Cardiac muscle cell (in vitro differentiated cells and primary cell): ENCODE measurements around the gene C11orf91. TPM values are rescaled to one million over a fixed set of nuclear protein-coding genes. Genes with fewer than 3 reads are reported as not detected.

Experiments used
- DNase-seq, 2 donors: peaks; one replicate each; pipeline versions ENCODE4 v3.0.0 to v3.0.0-alpha.2; 2010 to 2017; ENCODE audit warnings: low read depth in 1 of 2, low spot score in 1 of 2
- H3K27ac ChIP-seq: fragments of 200-600 bp; sonication (generic); 2 replicates; pipeline ENCODE4 v1.5.1; 2016
- H3K27me3 ChIP-seq: fragments of 200-600 bp; sonication (generic); 2 replicates; pipeline ENCODE4 v1.6.0; 2016; ENCODE audit warnings: control low read depth
- H3K36me3 ChIP-seq: fragments of 200-600 bp; sonication (generic); 2 replicates; pipeline ENCODE4 v1.5.1; 2016; ENCODE audit warnings: control low read depth
- H3K4me1 ChIP-seq: fragments of 200-600 bp; sonication (generic); 2 replicates; pipeline ENCODE4 v1.8.1; 2017; ENCODE audit warnings: low read depth, mild to moderate bottlenecking, mixed run types
- H3K4me3 ChIP-seq: fragments of 200-600 bp; sonication (generic); 2 replicates; pipeline ENCODE4 v1.5.1; 2016; ENCODE audit warnings: mild to moderate bottlenecking
- H3K9me3 ChIP-seq: fragments of 200-600 bp; sonication (generic); 2 replicates; pipeline ENCODE4 v1.5.1; 2017; ENCODE audit warnings: low read depth, mild to moderate bottlenecking, control low read depth
- polyA plus RNA-seq: library from polyadenylated mRNA; unstranded; fragments of >200 nt; fragmentation: Nextera tagmentation; extraction: Ambion mirVana; gene quantifications from 2 replicates; pipeline ENCODE4 v1.2.1, GENCODE V29; 2016
- total RNA-seq: library from RNA; depleted of rRNA; stranded (reverse); fragments of >200 nt; gene quantifications from 2 replicates; pipeline ENCODE4 v1.2.3, GENCODE V29; 2016
- TF ChIP-seq, protein P1 (sequence below): IDR thresholded peaks from 2 replicates; pipeline ENCODE4 v1.5.1; 2012; ENCODE audit warnings: low read depth, mild to moderate bottlenecking, low read length

C11orf91 gene, protein sequence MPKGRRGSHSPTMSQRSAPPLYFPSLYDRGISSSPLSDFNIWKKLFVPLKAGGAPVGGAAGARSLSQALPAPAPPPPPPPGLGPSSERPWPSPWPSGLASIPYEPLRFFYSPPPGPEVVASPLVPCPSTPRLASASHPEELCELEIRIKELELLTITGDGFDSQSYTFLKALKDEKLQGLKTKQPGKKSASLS
- total RNA-seq (not detected in 2 replicates), polyA plus RNA-seq (0.23 TPM in 1 of 2 replicates, not detected in the other)

DNA sequence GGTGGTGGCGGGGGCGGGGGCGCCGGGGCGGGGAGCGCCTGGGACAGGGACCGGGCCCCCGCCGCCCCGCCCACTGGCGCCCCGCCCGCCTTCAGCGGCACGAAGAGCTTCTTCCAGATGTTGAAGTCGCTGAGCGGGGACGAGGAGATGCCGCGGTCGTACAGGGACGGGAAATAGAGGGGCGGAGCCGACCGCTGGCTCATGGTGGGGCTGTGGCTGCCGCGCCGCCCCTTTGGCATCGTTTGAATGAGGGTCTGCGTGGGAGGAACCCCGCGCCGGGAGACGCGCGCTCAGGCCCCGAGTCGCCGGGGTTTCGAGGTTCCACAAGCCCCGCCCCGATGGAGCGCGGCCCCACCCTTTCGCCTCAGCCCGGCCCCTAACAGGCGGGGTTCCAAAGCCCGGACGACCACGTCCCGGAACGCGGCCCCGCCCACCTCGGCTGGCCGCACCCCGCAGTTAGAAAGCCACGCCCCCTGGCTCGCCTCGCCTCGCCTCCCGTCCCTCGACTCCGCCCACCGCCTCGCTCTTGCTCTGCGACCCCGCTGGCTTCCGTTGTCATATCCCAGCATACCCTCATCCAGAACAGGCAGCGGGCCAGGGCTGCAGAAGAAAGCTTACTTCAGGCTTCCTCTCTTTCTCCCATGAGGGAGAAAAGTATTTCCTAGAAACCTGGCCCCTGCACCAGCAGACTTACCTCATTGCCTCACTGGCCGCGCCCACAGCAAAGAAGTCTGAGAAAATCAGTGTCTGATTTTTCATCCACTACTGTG is at the start of gene C11orf91:
TSS of gene C11orf91 (minus strand) at position 325 of the 770 bp plus-strand sequence. CDS start at position 239, 86 bp downstream.
- H3K4me1 ChIP-seq = peaks cover 5% of the 10 kb centered on the region

DNA sequence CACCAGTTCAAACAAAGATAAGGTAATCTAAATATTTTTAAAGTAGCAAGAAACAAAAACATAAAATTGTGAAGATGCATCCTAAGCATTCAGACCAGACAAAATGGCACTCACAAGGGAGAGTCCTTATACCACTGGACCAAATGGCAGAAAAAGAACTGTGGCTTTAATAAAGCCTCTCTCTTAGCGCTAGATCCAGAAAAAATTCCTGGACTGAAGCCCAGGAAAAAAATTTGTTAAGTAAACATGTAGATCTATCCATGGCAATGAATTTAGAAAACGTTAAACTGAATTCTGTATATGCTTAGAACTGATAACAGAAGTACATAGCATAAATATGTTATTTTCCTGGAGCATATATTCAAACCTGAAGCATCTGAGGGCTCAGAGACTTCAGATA is 47.4 kb upstream of the C11orf91 start:
- Histone ChIP-seq H3K27ac (no peak overlapping the region), H3K27me3 (no peaks in the 10 kb centered on the region), H3K9me3 (no peaks in the 10 kb centered on the region), H3K4me1 (peaks cover 4% of the 10 kb centered on the region), H3K4me3 (no peak overlapping the region), H3K36me3 (peaks cover 11% of the 10 kb centered on the region)
- TF ChIP-seq, protein P1, sequence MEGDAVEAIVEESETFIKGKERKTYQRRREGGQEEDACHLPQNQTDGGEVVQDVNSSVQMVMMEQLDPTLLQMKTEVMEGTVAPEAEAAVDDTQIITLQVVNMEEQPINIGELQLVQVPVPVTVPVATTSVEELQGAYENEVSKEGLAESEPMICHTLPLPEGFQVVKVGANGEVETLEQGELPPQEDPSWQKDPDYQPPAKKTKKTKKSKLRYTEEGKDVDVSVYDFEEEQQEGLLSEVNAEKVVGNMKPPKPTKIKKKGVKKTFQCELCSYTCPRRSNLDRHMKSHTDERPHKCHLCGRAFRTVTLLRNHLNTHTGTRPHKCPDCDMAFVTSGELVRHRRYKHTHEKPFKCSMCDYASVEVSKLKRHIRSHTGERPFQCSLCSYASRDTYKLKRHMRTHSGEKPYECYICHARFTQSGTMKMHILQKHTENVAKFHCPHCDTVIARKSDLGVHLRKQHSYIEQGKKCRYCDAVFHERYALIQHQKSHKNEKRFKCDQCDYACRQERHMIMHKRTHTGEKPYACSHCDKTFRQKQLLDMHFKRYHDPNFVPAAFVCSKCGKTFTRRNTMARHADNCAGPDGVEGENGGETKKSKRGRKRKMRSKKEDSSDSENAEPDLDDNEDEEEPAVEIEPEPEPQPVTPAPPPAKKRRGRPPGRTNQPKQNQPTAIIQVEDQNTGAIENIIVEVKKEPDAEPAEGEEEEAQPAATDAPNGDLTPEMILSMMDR = no peak
- peak in 1 of 2 donors; percentile 65 for DNase-seq

More for the DNA sequence above, at the start of gene C11orf91:
- Histone ChIP-seq H3K27me3 (no peaks in the 10 kb centered on the region), H3K9me3 (no peaks in the 10 kb centered on the region), H3K4me3 (peak within 1 kb of the TSS; percentile 74), H3K36me3 (no peaks in the 10 kb centered on the region), H3K27ac (peak within 1 kb of the TSS; percentile 36)
- TF ChIP-seq, protein P1 = no peak
- DNase-seq = peak; percentile 99

DNA sequence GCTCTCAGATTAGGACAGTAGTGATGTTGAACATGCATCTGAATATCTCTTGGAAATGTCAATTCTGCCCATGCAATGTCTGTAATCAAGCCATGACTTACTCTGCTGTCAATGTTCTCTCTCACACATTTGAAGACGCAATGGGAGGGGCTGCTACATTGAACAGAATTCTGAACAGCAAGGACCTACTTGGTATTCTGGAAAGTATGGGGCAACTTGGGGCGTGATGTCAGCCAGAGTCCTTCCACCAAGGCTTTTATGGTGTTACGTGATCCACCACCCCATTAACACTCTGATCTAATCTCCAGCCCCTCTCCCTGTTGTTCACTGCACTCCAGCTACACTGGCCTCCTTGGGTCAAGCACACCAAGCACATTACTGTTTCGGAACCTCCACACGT is 42.7 kb upstream of the C11orf91 start:
- TF ChIP-seq, protein P1 = no peak
- no peaks in the 10 kb centered on the region for H3K36me3 ChIP-seq

DNA sequence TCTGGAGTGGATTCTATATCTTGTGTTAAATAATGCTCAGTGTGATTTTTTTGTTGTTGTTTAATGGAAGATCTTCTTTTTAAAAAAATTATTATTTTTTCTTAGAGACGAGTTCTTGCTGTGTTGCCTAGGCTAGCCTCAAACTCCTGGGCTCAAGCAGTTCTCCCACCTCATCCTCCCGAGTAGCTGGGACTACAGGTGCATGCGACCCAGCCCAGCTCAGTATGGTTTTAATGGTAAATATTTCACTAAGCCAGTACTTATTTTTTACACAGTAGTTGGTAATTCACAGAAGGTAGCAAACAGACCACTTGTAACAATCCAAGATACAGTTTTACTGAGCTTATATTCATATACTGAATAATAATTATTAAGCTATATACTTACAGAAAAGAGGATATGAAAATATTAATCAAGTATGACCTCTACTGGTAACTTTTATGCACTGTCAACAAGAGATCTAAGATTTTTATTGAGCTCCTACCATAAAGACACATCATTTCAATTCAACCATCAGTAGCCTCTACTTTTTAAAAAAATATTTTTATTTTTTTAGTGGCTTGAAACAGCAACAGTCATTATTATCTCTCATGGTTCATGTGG is 41.7 kb upstream of the C11orf91 start:
- Histone ChIP-seq H3K4me1 (peaks cover 2% of the 10 kb centered on the region), H3K4me3 (no peak overlapping the region), H3K9me3 (no peaks in the 10 kb centered on the region), H3K27ac (no peak overlapping the region), H3K27me3 (no peaks in the 10 kb centered on the region), H3K36me3 (no peaks in the 10 kb centered on the region)
- peak in 1 of 2 donors; percentile 60 for DNase-seq
- TF ChIP-seq, protein P1 = peak; percentile 44

More for the DNA sequence above, 42.7 kb upstream of the C11orf91 start:
- Histone ChIP-seq H3K27ac (no peak overlapping the region), H3K4me3 (no peak overlapping the region), H3K4me1 (no peaks in the 10 kb centered on the region), H3K9me3 (no peaks in the 10 kb centered on the region), H3K27me3 (no peaks in the 10 kb centered on the region)
- no peak for DNase-seq

DNA sequence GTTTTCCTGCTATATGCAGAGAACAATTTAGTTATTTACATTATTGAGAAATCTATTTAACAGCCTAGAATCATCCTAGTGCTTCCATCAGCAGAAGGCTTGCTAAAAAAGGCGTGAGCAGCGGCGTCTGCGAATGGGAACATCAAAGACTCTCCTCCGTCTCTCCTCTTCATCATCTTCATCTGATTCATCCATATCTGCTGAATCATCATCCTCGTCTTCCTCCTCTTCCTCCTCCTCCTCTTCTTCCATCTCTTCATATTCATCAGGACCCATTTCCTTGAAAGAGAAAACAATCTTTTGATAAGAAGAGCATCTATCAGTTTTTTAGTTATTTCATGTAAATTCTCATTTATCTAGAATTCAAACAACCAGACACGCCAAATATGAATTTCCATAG is 41.2 kb upstream of the C11orf91 start:
- no peaks in the 10 kb centered on the region for H3K27me3 ChIP-seq
- TF ChIP-seq, protein P1 = no peak

More for the DNA sequence above, 41.2 kb upstream of the C11orf91 start:
- H3K36me3 ChIP-seq = no peaks in the 10 kb centered on the region
- H3K9me3 ChIP-seq = no peaks in the 10 kb centered on the region
- no peak overlapping the region for H3K27ac ChIP-seq
- no peak overlapping the region for H3K4me3 ChIP-seq
- peaks cover 7% of the 10 kb centered on the region for H3K4me1 ChIP-seq
- no peak for DNase-seq
